ENCODE measurements around the gene B9D2.
"Not testable (repeated sequence)": the region's sequence is repeated elsewhere in the genome, so short reads cannot be mapped to it uniquely, and the experiment has no call there.

The B9D2 gene

DNA sequence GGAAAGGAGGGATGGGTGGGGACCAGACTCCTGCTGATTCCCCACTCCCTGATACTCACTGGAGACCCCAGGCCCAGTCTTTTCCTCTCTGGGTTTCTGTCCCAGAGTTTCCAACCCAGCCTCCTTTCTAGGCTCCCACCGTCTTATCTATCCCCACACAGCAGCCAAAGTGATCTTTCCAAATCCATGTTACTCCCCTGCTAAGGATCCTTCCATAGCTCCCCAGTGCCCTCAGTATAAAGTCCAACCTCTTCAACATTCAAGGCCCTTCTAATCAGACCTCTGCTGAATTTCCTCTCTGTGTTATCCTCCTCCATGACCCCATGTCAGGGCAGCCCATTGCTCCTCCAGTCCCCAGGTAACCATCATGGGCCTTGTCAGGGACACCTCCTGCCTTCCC is 8.9 kb downstream of the B9D2 start:
- no peak for DNase-seq (ENCODE audit: low read depth, low spot score)

DNA sequence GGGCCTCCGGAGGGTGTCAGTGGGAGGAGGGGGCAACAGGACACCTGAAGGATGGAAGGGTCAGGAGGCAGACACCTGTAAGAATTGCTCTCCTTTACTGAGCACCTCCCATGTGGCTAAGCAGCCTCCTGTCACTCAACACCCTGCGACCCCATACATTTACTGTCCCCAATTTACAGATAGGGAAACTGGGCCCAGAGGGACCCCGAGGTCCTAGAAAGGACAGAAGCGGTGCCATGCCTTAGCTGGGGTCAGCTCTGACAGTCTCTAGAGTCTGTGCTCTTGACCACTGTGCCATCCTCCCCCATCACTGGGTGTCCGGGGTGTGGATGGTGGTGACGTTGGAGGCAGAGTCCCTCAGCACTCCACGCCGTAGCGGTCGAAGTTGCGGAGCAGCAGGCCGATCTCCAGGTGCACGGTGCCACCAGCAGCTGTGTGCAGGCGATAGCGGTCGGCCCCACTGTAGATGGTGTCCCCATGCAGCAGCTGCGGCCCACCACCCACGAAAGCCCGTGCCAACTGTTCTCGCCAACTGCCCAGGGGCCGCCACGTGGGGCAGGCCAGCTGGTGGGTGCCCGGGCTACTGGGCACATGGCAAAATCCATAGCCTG is 9.5 kb downstream of the B9D2 start:
- DNase-seq (ENCODE audit: low read depth, low spot score): no peak

- DNase-seq (ENCODE audit: low read depth, low spot score): peak; percentile 94
These were observed 10.2 kb downstream of the B9D2 start, which contains the start of gene TGFB1 for GRCh38 chr19:41353466-41354342. TSS of gene TGFB1 (minus strand) at chr19:41353922. CDS start at chr19:41353044, 878 bp downstream.

DNA sequence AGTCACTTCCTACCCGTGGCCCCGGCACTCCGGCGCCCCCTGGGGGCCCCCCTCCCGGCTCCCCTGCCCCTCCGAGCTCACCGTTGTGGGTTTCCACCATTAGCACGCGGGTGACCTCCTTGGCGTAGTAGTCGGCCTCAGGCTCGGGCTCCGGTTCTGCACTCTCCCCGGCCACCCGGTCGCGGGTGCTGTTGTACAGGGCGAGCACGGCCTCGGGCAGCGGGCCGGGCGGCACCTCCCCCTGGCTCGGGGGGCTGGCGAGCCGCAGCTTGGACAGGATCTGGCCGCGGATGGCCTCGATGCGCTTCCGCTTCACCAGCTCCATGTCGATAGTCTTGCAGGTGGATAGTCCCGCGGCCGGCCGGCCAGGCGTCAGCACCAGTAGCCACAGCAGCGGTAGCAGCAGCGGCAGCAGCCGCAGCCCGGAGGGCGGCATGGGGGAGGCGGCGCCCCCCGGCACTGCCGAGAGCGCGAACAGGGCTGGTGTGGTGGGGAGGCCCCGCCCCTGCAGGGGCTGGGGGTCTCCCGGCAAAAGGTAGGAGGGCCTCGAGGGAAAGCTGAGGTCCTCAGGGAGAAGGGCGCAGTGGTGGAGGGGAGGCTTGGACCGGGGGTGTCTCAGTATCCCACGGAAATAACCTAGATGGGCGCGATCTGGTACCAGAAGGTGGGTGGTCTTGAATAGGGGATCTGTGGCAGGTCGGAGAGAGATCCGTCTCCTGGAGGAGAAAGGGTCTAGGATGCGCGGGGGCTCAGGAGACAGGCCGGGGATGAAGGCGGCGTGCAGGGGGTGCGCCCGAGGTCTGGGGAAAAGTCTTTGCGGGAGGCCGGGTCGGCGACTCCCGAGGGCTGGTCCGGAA is 11.1 kb downstream of the B9D2 start:
- DNase-seq (ENCODE audit: low read depth, low spot score): peak; percentile 70

DNA sequence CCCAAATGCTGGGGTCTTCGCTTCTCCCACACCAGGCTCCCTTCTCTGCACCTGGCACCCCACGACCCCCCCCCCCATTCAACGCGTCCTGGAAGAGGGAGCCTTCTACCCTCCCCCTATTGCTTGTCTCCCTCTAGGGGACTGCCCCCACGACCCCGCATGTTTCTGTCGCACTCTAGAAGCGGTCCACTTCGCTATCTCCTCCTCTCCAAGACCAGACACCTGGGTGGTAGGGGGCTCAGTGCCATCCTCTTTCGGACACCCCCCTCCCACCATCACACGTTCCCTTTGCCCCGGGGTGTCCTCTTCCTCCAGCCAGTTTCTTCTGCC is 11.7 kb downstream of the B9D2 start:
- no peak for DNase-seq (ENCODE audit: low read depth, low spot score)

DNA sequence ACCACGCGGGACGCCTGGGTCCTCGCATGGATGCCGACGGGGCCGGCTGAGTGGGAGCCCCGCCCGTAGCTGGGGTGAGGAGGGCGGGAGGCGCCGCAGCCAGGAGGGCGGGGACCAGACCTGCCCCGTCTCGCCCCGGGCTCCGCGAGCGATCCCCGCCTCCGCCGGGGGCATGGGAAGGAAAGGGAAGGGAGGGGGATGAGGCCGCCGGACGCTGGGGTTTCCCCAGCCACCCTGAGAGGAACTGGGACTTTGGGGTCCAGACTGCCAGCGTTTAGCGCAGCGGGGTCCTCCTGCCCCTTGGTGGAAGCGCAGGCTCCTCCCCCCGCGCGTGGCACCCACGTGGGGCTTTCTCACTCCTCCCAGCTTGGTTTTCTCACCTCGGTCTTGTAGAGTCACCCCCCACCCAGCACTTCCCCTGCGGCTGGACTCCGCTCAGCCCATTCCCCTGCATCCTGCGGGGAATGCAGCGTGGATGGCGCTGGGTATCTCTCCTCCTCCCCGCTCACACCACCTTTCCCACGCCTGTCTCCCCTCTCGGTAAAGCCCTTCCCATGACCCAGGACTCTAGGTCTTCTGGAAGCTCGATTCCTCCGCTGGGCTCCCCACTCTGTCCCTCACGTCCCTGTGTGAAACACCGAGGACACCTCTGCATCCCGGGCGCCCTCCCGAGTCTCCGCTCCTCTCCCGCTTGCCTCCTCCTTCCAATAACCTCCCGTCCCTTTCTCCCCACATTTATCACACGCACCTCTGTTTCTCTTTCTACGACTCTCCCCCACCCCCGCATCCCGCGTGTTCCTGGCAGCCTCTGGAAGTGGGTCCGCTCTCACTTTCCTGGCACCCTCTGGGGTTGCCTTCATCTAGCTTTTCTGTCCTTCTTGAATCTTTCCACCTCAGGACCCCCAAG is 12.4 kb downstream of the B9D2 start:
- DNase-seq (ENCODE audit: low read depth, low spot score): peak; percentile 68

GRCh38 chr19:41350735-41351338 is 13.1 kb downstream of the B9D2 start:
- DNase-seq (ENCODE audit: low read depth, low spot score): no peak

GRCh38 chr19:41346916-41347315 is 17.0 kb downstream of the B9D2 start:
- DNase-seq (ENCODE audit: low read depth, low spot score): not testable (repeated sequence)

- DNase-seq (ENCODE audit: low read depth, low spot score): no peak
These were observed 19.8 kb downstream of the B9D2 start for GRCh38 chr19:41344162-41344561.

GRCh38 chr19:41341669-41342490 is 22.1 kb downstream of the B9D2 start:
- no peak for DNase-seq (ENCODE audit: low read depth, low spot score)

- peak; percentile 53 for DNase-seq (ENCODE audit: low read depth, low spot score)
These were observed 24.0 kb downstream of the B9D2 start for GRCh38 chr19:41339936-41340335.

DNA sequence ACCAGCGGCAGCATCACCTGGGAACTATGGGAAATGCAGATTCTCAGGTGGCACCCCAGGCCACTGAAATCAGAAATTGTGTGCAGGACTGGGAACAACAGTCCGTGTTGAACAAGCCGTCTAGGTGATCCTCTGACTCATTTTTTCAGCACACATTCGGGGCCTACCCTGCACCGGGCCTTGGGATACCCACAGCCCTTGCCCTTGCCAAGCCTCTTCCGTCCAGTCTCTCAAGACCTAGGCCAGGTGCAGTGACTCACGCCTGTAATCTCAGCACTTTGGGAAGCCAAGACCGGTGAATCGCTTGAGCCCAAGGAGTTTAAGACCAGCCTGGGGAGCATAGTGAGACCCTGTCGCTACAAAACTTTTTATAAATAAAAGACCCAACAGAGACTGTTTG is 28.5 kb downstream of the B9D2 start:
- no peak for DNase-seq (ENCODE audit: low read depth, low spot score)

- DNase-seq (ENCODE audit: low read depth, low spot score): no peak
These were observed 29.2 kb downstream of the B9D2 start for GRCh38 chr19:41334793-41335192.

DNA sequence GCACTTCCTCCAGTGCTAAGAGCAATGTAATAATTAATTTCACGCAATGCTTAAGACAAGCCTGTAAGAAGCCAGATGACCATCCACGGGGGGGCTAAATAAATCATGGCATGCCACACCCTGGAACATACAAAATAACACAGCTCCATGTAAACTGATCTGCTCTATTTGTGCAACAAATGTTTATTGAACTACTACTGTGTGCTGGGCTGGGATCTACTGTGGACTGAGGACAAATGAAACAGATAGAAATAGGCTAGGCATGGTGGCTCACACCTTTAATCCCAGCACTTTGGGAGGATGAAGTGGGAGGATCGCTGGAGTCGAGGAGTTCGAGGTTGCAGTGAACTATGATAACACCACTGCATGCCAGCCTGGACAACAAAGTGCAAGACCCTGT is 31.5 kb downstream of the B9D2 start:
- no peak for DNase-seq (ENCODE audit: low read depth, low spot score)

- DNase-seq (ENCODE audit: low read depth, low spot score): no peak
These were observed 31.9 kb downstream of the B9D2 start for GRCh38 chr19:41332000-41332399.

DNA sequence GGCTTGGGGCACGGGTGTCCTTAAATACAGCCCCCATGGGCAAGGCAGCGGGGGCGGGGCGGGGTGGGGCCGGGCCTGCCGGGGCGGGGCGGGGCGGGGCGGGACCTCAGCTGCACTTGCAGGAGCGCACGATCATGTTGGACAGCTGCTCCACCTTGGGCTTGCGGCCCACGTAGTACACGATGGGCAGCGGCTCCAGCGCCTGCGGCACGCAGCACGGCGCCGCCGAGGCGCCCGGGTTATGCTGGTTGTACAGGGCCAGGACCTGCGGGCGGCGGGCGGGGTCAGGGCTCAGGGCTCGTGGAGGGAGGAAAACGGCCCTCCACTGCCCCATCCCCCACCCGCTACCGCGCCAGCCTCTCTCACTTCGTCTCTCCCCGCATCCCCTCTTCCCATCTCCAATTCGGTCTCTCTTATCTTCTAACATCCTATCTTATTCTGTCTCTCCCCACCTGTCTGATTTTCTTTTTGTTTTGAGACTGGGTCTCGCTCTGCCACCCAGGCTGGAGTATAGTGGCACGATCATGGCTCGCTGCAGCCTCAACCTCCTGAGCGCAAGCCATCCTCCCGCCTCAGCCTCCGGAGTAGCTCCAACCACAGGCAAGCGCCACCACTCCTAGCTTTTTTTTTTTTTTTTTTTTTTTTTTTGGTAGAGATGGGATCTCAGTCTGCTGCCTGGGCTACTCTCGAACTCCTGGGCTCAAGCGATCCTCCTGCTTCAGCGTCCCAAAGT is 32.8 kb downstream of the B9D2 start:
- DNase-seq (ENCODE audit: low read depth, low spot score): no peak

DNA sequence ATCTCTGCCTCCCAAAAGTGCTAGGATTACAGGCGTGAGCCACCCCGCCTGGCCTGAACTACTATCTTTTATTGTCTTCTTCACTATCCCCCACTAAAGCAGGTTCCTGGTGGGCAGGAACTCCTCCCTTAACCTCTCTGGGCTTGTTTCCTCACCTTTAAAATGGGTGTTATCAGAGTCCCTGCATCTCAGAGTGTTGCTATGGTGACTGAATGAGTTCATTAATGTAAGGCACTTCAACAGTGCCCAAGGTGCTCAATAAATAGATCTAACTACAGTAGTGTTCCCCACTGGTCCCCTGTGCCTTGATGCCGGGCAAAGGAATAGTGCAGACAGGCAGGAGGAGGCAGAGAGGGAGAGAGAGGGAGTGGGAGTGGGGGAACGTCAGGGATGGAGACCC is 33.5 kb downstream of the B9D2 start:
- DNase-seq (ENCODE audit: low read depth, low spot score): no peak

- no peak for DNase-seq (ENCODE audit: low read depth, low spot score)
These were observed 35.1 kb downstream of the B9D2 start for GRCh38 chr19:41328842-41329225.

- DNase-seq (ENCODE audit: low read depth, low spot score): no peak
These were observed 35.6 kb downstream of the B9D2 start for GRCh38 chr19:41328157-41328841.
